GM12878 (cell line): Measurements from ENCODE around the gene LARP1B. TPM values are rescaled to one million over a fixed set of nuclear protein-coding genes. Genes with fewer than 3 reads are reported as not detected.

Experiments
- ATAC-seq: fragments of 200-7000 bp; cut with Tn5 transposase; 3 replicates; pipeline ENCODE4 v1.9.1; 2020; ENCODE audit warnings: mild to moderate bottlenecking, moderate library complexity
- BruUV-seq: library from RNA; stranded (reverse); fragments of 400-500 nt; replicated peaks from 2 replicates; lab custom pipeline; 2021; lab: Mats Ljungman, UMichigan
- CTCF ChIA-PET: fragments of 300-600 bp; sonication (Branson Sonifier 250); formaldehyde crosslinking; extraction: SDS; loops from one replicate; lab custom pipeline; 2021; ENCODE audit warnings: inconsistent platforms; lab: Yijun Ruan, JAX
- POLR2A ChIA-PET: fragments of 350-600 bp; formaldehyde crosslinking; extraction: SDS; loops from one replicate; lab custom pipeline; 2021; ENCODE audit warnings: inconsistent platforms; lab: Charles Lee
- RAD21 ChIA-PET: fragments of 300-600 bp; sonication (Branson Sonifier 250); formaldehyde crosslinking; loops from one replicate; lab custom pipeline; 2023; ENCODE audit warnings: antibody characterized with exemption; ENCODE audit not compliant: unreplicated experiment; lab: Charles Lee
- SMC1A ChIA-PET: fragments of 300-600 bp; sonication (Branson Sonifier 250); formaldehyde crosslinking; loops from one replicate; lab custom pipeline; 2023; ENCODE audit not compliant: unreplicated experiment, uncharacterized antibody; lab: Charles Lee
- DNase-seq: peaks from one replicate; pipeline ENCODE4 v3.0.0-alpha.2; 2011; ENCODE audit warnings: low read depth, low spot score
- FAIRE-seq: peaks from 3 replicates; lab custom pipeline; 2011; peaks lifted over from hg19 to GRCh38; lab: Jason Lieb, UNC
- H2AFZ ChIP-seq: 2 replicates; pipeline ENCODE4 v1.6.0; 2011; ENCODE audit warnings: low read depth, low read length, control low read depth; ENCODE audit not compliant: control insufficient read depth
- H3K27ac ChIP-seq: 2 replicates; pipeline ENCODE4 v1.5.1; 2011; ENCODE audit warnings: control low read depth; ENCODE audit not compliant: control insufficient read depth, insufficient read depth
- H3K27me3 ChIP-seq, 2 experiments: replicated peaks in 1 of 2; 2 replicates each; pipeline versions ENCODE4 v1.6.0 to v1.6.1; 2011; ENCODE audit warnings: low read length in 1 of 2; ENCODE audit not compliant: control insufficient read depth in 2 of 2, insufficient read depth in 2 of 2
- H3K36me3 ChIP-seq, 2 experiments: 2 replicates each; pipeline ENCODE4 v1.5.1; 2011; ENCODE audit warnings: low read length in 1 of 2; ENCODE audit not compliant: control insufficient read depth in 2 of 2, insufficient read depth in 2 of 2
- H3K4me1 ChIP-seq: 2 replicates; pipeline ENCODE4 v1.6.1; 2011; ENCODE audit warnings: mild to moderate bottlenecking, low read length, moderate library complexity, mixed read lengths; ENCODE audit not compliant: control insufficient read depth, insufficient read depth
- H3K4me2 ChIP-seq: 2 replicates; pipeline ENCODE4 v1.6.0; 2011; ENCODE audit warnings: control low read depth; ENCODE audit not compliant: control insufficient read depth, insufficient read depth
- H3K4me3 ChIP-seq: fragments of 200-600 bp; sonication (generic); 2 replicates; pipeline ENCODE4 v1.5.1; 2016
- H3K79me2 ChIP-seq: 2 replicates; pipeline ENCODE4 v1.6.0; 2011; ENCODE audit warnings: low read length; ENCODE audit not compliant: control insufficient read depth, insufficient read depth
- H3K9ac ChIP-seq: 2 replicates; pipeline ENCODE4 v1.8.0; 2011; ENCODE audit warnings: low read length, control low read depth, mixed read lengths; ENCODE audit not compliant: control insufficient read depth, insufficient read depth
- H3K9me3 ChIP-seq: replicated peaks from 3 replicates; pipeline ENCODE4 v1.5.1; 2011; ENCODE audit warnings: mild to moderate bottlenecking, low read length; ENCODE audit not compliant: control insufficient read depth, insufficient read depth
- H4K20me1 ChIP-seq: 2 replicates; pipeline ENCODE4 v1.6.0; 2011; ENCODE audit not compliant: control insufficient read depth, insufficient read depth
- CBFB ChIP-seq: IDR thresholded peaks from 2 replicates; pipeline ENCODE4 v1.6.1; 2016; ENCODE audit warnings: antibody characterized with exemption, low read depth
- CBX3 ChIP-seq: fragments of 200-600 bp; sonication (generic); IDR thresholded peaks from 2 replicates; pipeline ENCODE4 v1.6.1; 2016; ENCODE audit warnings: low read depth, borderline replicate concordance
- HDAC6 ChIP-seq: fragments of 200-600 bp; sonication (generic); IDR thresholded peaks from one replicate; pipeline ENCODE4 v1.8.0; 2017; ENCODE audit warnings: antibody characterized with exemption; ENCODE audit not compliant: unreplicated experiment
- MEF2A ChIP-seq: IDR thresholded peaks from 2 replicates; pipeline ENCODE4 v1.6.1; 2011; ENCODE audit warnings: low read depth, mild to moderate bottlenecking, low read length, moderate library complexity; ENCODE audit not compliant: insufficient read depth
- RAD51 ChIP-seq: fragments of 450-650 bp; IDR thresholded peaks from 2 replicates; pipeline ENCODE4 v1.6.1; 2016; ENCODE audit warnings: moderate library complexity, mild to moderate bottlenecking, inconsistent platforms
- SIX5 ChIP-seq: IDR thresholded peaks from 2 replicates; pipeline ENCODE4 v1.6.1; 2011; ENCODE audit warnings: mild to moderate bottlenecking, low read depth, low read length, moderate library complexity; ENCODE audit not compliant: severe bottlenecking
- SP1 ChIP-seq: IDR thresholded peaks from one replicate; pipeline ENCODE4 v1.6.1; 2011; ENCODE audit warnings: low read depth, low read length
- TBL1XR1 ChIP-seq: IDR thresholded peaks from 2 replicates; pipeline ENCODE4 v1.6.1; 2012; ENCODE audit warnings: low read depth, low read length, improper control_type of control experiment
- ZNF207 ChIP-seq: fragments of 450-650 bp; IDR thresholded peaks from 2 replicates; pipeline ENCODE4 v1.6.1; 2014; ENCODE audit warnings: antibody characterized with exemption, mild to moderate bottlenecking, borderline replicate concordance
- ZNF217 ChIP-seq: fragments of 450-650 bp; IDR thresholded peaks from 2 replicates; pipeline ENCODE4 v1.6.1; 2017; ENCODE audit warnings: antibody characterized with exemption, mild to moderate bottlenecking
- WGBS: methylation state at CpG from one replicate; pipeline ENCODE4 v1.1.6; 2016; ENCODE audit warnings: low lambda C conversion rate; ENCODE audit not compliant: insufficient replicate concordance, insufficient coverage; ENCODE audit errors: missing lambda C conversion rate; 5-methylcytosine and 5-hydroxymethylcytosine counted together
- in situ Hi-C: fragments of 300-500 bp; cut with MboI; formaldehyde crosslinking; loops from 9 replicates; pipeline ENCODE4 v1.14.3; 2018; ENCODE audit warnings: mixed read lengths
- intact Hi-C: fragments of 100-400 bp; cut with micrococcal nuclease; formaldehyde crosslinking; loops from one replicate; pipeline ENCODE4 v1.14.2; 2022; ENCODE audit not compliant: unreplicated experiment
- polyA plus RNA-seq, 11 experiments: library from polyadenylated mRNA; depleted of rRNA in 4 of 11; unstranded in 6 of 11; stranded (reverse) in 5 of 11; fragments of >200 nt; fragmentation: Nextera tagmentation in 4 of 11; fragmentation: Illumina TruSeq in 1 of 11; extraction: Ambion mirVana in 4 of 11; extraction: Trizol in 1 of 11; gene quantifications; 1 replicate in 1 of 11; 2 replicates in 10 of 11; pipeline versions ENCODE4 v1.2.1 to v1.2.3, GENCODE V29; 2011 to 2016; ENCODE audit warnings: inconsistent platforms in 2 of 11, missing spikeins in 2 of 11, low read depth in 1 of 11
- total RNA-seq, 4 experiments: library from RNA; depleted of rRNA in 3 of 4; stranded (reverse); fragments of >200 nt in 3 of 4; fragmentation: Illumina TruSeq in 1 of 4; extraction: Trizol in 1 of 4; gene quantifications; 2 replicates each; pipeline versions ENCODE4 v1.2.1 to v1.2.3, GENCODE V29; 2013 to 2021
- TF ChIP-seq, protein P1 (sequence below): IDR thresholded peaks from 2 replicates; pipeline ENCODE4 v1.6.1; 2012; ENCODE audit warnings: low read depth, low read length, improper control_type of control experiment
- TF ChIP-seq, protein P2 (sequence below): fragments of 450-650 bp; IDR thresholded peaks from 2 replicates; pipeline ENCODE4 v1.6.1; 2017; ENCODE audit warnings: borderline replicate concordance

The LARP1B gene
- total and polyA plus RNA-seq, 10 of the 15 experiments (the other 5 are each of a cell fraction or from before 2014, with no cell fraction given), result 9.2 to 30.9 (median 14.7) TPM

DNA sequence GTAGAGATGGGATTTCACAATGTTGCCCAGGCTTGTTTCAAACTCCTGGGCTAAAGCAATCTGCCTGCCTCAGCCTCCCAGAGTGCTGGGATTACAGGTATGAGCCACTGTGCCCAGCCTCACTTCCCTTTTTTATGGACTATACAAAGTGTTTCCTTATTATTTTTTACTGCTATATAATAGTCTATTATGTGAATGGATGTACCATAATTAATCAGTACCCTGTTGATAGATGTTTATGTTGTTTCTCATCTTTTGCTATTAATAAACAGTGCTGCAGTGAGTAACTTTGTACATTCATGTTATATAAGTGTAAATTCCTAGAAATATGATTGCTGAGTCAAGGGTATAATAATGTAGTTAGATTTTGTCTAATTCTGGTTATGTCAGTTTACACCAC is 35.8 kb upstream of the LARP1B start:
- no peak for DNase-seq
- ChIA-PET POLR2A (no interaction called here), CTCF (no interaction called here), RAD21 (no interaction called here), SMC1A (no interaction called here)
- in situ Hi-C loops (no loop called here), intact Hi-C loops (no loop called here)
- TF ChIP-seq ZNF217, result no peak
- TF ChIP-seq MEF2A, result no peak
- no peak for TF ChIP-seq HDAC6
- TF ChIP-seq ZNF207, result no peak
- Histone ChIP-seq H4K20me1 (no peaks in the 10 kb centered on the region), H2AFZ (no peak overlapping the region), H3K36me3 (peaks cover 2 to 9% of the 10 kb centered on the region in 2 experiments; a peak in 3 of 4 replicates), H3K9ac (no peak overlapping the region), H3K4me3 (no peak overlapping the region), H3K27me3 (no peaks in the 10 kb centered on the region), H3K27ac (no peak overlapping the region), H3K4me2 (no peak overlapping the region), H3K79me2 (no peaks in the 10 kb centered on the region), H3K4me1 (no peaks in the 10 kb centered on the region), H3K9me3 (no peaks in the 10 kb centered on the region)
- FAIRE-seq, result no peak
- ATAC-seq, result no peak
- BruUV-seq, result no TSS peak

DNA sequence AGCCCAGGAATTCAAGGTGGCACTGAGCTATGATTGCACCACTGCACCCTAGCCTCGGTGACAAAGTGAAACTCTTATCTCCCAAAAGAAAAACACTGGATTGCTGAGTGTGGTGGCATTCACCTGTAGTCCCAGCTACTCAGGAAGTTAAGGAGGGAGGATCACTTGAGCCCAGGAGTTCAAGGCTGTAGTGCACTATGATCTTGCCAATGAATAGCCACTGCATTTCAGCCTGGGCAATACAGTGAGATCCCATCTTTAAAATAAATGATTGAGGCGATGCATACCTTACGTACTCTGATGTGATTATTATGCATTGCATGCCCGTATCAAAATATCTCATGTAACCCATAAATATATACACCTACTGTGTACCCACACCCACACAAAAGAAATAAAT is 31.2 kb upstream of the LARP1B start:
- H3K27ac ChIP-seq, result no peak overlapping the region
- no peaks in the 10 kb centered on the region for H3K27me3 ChIP-seq
- ATAC-seq, result no peak
- H4K20me1 ChIP-seq, result no peaks in the 10 kb centered on the region
- intact Hi-C loops, result no loop called here
- TF ChIP-seq SP1 (no peak), SIX5 (no peak), CBX3 (no peak), CBFB (no peak), TBL1XR1 (no peak), RAD51 (no peak)
- TF ChIP-seq, protein P1, sequence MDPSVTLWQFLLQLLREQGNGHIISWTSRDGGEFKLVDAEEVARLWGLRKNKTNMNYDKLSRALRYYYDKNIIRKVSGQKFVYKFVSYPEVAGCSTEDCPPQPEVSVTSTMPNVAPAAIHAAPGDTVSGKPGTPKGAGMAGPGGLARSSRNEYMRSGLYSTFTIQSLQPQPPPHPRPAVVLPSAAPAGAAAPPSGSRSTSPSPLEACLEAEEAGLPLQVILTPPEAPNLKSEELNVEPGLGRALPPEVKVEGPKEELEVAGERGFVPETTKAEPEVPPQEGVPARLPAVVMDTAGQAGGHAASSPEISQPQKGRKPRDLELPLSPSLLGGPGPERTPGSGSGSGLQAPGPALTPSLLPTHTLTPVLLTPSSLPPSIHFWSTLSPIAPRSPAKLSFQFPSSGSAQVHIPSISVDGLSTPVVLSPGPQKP, result no peak
- TF ChIP-seq, protein P2, sequence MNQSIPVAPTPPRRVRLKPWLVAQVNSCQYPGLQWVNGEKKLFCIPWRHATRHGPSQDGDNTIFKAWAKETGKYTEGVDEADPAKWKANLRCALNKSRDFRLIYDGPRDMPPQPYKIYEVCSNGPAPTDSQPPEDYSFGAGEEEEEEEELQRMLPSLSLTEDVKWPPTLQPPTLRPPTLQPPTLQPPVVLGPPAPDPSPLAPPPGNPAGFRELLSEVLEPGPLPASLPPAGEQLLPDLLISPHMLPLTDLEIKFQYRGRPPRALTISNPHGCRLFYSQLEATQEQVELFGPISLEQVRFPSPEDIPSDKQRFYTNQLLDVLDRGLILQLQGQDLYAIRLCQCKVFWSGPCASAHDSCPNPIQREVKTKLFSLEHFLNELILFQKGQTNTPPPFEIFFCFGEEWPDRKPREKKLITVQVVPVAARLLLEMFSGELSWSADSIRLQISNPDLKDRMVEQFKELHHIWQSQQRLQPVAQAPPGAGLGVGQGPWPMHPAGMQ, result no peak
- POLR2A ChIA-PET, result no interaction called here
- no peak overlapping the region for H2AFZ ChIP-seq
- RAD21 ChIA-PET, result no interaction called here
- no peak for DNase-seq
- H3K79me2 ChIP-seq, result no peaks in the 10 kb centered on the region
- H3K4me1 ChIP-seq, result no peaks in the 10 kb centered on the region
- no peak overlapping the region for H3K4me2 ChIP-seq
- in situ Hi-C loops, result no loop called here
- H3K36me3 ChIP-seq, result peaks cover 2 to 6% of the 10 kb centered on the region in 2 experiments; a peak in 3 of 4 replicates
- no peaks in the 10 kb centered on the region for H3K9me3 ChIP-seq
- 89% methylated on average over 4 of the region's 4 CpGs for WGBS
- no peak for FAIRE-seq
- CTCF ChIA-PET, result no interaction called here
- SMC1A ChIA-PET, result no interaction called here
- no peak overlapping the region for H3K9ac ChIP-seq
- no peak overlapping the region for H3K4me3 ChIP-seq
- BruUV-seq, result no TSS peak
